ENCODE results near the gene SOX6. TPM values are rescaled to one million over a fixed set of nuclear protein-coding genes. Genes with fewer than 3 reads are reported as not detected.

Gene SOX6
- total and polyA plus RNA-seq, 2 experiments from 2014 or later, result 0.03 to 0.66 TPM

DNA sequence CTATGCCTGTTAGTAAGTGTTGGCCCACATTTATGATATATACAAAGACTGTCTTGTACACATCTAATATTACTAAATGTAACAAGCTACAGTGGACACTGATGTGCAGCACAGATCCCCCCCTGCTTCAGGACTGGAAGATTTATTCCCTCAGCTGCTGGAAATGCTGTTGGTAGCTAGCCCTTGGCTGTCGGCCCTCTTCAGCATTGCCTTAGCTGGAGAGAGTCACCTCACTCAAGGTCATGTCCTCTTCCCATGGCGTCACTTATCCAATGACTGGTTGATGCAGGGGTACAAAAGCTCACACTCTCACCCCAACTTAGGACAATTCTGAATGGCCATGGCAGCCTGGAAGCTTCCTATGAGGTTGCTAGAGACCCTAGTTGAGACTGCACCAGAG, 312.7 kb downstream of the SOX6 start:
- H3K27ac ChIP-seq (ENCODE audit: low read depth), result no peak overlapping the region
- Mint-ChIP-seq H3K4me1 (peaks cover 26% of the 10 kb centered on the region), H3K4me3 (no peak overlapping the region), H3K9me3 (no peaks in the 10 kb centered on the region), H3K27me3 (ENCODE audit: insufficient read depth, low read depth, poor library complexity) (no peaks in the 10 kb centered on the region), H3K36me3 (ENCODE audit: low read depth) (no peaks in the 10 kb centered on the region), H3K27ac (no peak overlapping the region)
- ATAC-seq, result no peak
- no peaks in the 10 kb centered on the region for H3K36me3 ChIP-seq (ENCODE audit: insufficient read depth)
- no peaks in the 10 kb centered on the region for H4K20me1 ChIP-seq (replicated peaks; ENCODE audit: insufficient read depth)
- TF ChIP-seq NANOG (IDR thresholded peaks at IDR 0.05; ENCODE audit: borderline replicate concordance) (no peak), POLR2AphosphoS5 (IDR thresholded peaks at IDR 0.05; ENCODE audit: low read depth) (no peak), CTCF (conservative IDR thresholded peaks at IDR 0.05; ENCODE audit: low read depth in 2 of 2) (no peak), EZH2phosphoT487 (IDR thresholded peaks at IDR 0.05; ENCODE audit: unreplicated experiment) (no peak), ETS1 (IDR thresholded peaks at IDR 0.05) (no peak), STAT1 (IDR thresholded peaks at IDR 0.05; ENCODE audit: unreplicated experiment) (no peak), ZNF114 (CRISPR knock-in tag; IDR thresholded peaks at IDR 0.05) (no peak), JUNB (IDR thresholded peaks at IDR 0.05; ENCODE audit: unreplicated experiment) (no peak), REST (IDR thresholded peaks at IDR 0.05; ENCODE audit: unreplicated experiment) (no peak), CREB1 (CRISPR knock-in tag; IDR thresholded peaks at IDR 0.05; ENCODE audit: low read depth) (no peak), EZH2 (IDR thresholded peaks at IDR 0.05; ENCODE audit: low read depth, unreplicated experiment) (no peak)
- TF ChIP-seq, protein P1, sequence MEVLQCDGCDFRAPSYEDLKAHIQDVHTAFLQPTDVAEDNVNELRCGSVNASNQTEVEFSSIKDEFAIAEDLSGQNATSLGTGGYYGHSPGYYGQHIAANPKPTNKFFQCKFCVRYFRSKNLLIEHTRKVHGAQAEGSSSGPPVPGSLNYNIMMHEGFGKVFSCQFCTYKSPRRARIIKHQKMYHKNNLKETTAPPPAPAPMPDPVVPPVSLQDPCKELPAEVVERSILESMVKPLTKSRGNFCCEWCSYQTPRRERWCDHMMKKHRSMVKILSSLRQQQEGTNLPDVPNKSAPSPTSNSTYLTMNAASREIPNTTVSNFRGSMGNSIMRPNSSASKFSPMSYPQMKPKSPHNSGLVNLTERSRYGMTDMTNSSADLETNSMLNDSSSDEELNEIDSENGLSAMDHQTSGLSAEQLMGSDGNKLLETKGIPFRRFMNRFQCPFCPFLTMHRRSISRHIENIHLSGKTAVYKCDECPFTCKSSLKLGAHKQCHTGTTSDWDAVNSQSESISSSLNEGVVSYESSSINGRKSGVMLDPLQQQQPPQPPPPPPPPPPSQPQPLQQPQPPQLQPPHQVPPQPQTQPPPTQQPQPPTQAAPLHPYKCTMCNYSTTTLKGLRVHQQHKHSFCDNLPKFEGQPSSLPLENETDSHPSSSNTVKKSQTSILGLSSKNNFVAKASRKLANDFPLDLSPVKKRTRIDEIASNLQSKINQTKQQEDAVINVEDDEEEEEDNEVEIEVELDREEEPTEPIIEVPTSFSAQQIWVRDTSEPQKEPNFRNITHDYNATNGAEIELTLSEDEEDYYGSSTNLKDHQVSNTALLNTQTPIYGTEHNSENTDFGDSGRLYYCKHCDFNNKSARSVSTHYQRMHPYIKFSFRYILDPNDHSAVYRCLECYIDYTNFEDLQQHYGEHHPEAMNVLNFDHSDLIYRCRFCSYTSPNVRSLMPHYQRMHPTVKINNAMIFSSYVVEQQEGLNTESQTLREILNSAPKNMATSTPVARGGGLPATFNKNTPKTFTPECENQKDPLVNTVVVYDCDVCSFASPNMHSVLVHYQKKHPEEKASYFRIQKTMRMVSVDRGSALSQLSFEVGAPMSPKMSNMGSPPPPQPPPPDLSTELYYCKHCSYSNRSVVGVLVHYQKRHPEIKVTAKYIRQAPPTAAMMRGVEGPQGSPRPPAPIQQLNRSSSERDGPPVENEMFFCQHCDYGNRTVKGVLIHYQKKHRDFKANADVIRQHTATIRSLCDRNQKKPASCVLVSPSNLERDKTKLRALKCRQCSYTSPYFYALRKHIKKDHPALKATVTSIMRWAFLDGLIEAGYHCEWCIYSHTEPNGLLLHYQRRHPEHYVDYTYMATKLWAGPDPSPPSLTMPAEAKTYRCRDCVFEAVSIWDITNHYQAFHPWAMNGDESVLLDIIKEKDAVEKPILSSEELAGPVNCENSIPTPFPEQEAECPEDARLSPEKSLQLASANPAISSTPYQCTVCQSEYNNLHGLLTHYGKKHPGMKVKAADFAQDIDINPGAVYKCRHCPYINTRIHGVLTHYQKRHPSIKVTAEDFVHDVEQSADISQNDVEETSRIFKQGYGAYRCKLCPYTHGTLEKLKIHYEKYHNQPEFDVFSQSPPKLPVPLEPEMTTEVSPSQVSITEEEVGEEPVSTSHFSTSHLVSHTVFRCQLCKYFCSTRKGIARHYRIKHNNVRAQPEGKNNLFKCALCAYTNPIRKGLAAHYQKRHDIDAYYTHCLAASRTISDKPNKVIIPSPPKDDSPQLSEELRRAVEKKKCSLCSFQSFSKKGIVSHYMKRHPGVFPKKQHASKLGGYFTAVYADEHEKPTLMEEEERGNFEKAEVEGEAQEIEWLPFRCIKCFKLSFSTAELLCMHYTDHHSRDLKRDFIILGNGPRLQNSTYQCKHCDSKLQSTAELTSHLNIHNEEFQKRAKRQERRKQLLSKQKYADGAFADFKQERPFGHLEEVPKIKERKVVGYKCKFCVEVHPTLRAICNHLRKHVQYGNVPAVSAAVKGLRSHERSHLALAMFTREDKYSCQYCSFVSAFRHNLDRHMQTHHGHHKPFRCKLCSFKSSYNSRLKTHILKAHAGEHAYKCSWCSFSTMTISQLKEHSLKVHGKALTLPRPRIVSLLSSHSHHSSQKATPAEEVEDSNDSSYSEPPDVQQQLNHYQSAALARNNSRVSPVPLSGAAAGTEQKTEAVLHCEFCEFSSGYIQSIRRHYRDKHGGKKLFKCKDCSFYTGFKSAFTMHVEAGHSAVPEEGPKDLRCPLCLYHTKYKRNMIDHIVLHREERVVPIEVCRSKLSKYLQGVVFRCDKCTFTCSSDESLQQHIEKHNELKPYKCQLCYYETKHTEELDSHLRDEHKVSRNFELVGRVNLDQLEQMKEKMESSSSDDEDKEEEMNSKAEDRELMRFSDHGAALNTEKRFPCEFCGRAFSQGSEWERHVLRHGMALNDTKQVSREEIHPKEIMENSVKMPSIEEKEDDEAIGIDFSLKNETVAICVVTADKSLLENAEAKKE (CRISPR knock-in tag; IDR thresholded peaks at IDR 0.05), result no peak
- H3F3A ChIP-seq (replicated peaks; ENCODE audit: low read depth), result no peaks in the 10 kb centered on the region
- H2AFZ ChIP-seq, result no peak overlapping the region
- DNase-seq (ENCODE audit: low spot score), result no peak
- H3K4me3 ChIP-seq, result no peak overlapping the region
- peaks cover 19% of the 10 kb centered on the region for H3K4me1 ChIP-seq (ENCODE audit: insufficient read depth)
- no peaks in the 10 kb centered on the region for H3K9me2 ChIP-seq (ENCODE audit: insufficient read depth)
- H3K4me2 ChIP-seq, result no peak overlapping the region
- no peaks in the 10 kb centered on the region for H3K79me2 ChIP-seq (replicated peaks; ENCODE audit: insufficient read depth)
- H3K27me3 ChIP-seq (ENCODE audit: insufficient read depth), result no peaks in the 10 kb centered on the region

All from GM23338 (cell line).